PFSK-1 (cell line): ENCODE measurements around the gene TFEC.

Experiments
- FOXP2 ChIP-seq: optimal IDR thresholded peaks from 2 replicates; pipeline ENCODE3; 2011; ENCODE audit warnings: borderline replicate concordance, control low read depth, inconsistent platforms; ENCODE audit not compliant: insufficient read depth; ENCODE audit errors: extremely low read length, extremely low read depth
- POLR2AphosphoS5 ChIP-seq: IDR thresholded peaks from 2 replicates; pipeline ENCODE4 v1.6.1; 2012; ENCODE audit warnings: low read depth, mild to moderate bottlenecking, control low read depth, low read length, moderate library complexity
- REST ChIP-seq, 2 experiments: IDR thresholded peaks; 2 replicates each; pipeline versions ENCODE4 v1.6.1 to v1.8.0; 2011 to 2012; ENCODE audit warnings: low read depth in 2 of 2, low read length in 2 of 2, control low read depth in 1 of 2, inconsistent platforms in 1 of 2, mild to moderate bottlenecking in 1 of 2, moderate library complexity in 1 of 2; ENCODE audit not compliant: insufficient read depth in 1 of 2
- SIN3A ChIP-seq: IDR thresholded peaks from 2 replicates; pipeline ENCODE4 v1.6.1; 2012; ENCODE audit warnings: mild to moderate bottlenecking, low read length, moderate library complexity, borderline replicate concordance; ENCODE audit not compliant: insufficient read depth
- TAF1 ChIP-seq: IDR thresholded peaks from 2 replicates; pipeline ENCODE4 v1.6.1; 2012; ENCODE audit warnings: low read length, control low read depth, borderline replicate concordance; ENCODE audit not compliant: insufficient read depth

Gene TFEC

GRCh38 chr7:115914951-115915350 lies 115.6 kb downstream of the TFEC start:
- TF ChIP-seq FOXP2: no peak
- no peak for TF ChIP-seq SIN3A
- no peak for TF ChIP-seq REST (IDR thresholded peaks at IDR 0.05; ENCODE audit: insufficient read depth in 1 of 2, low read depth in 2 of 2, low read length in 2 of 2)
- no peak for TF ChIP-seq TAF1
- TF ChIP-seq POLR2AphosphoS5: no peak

DNA sequence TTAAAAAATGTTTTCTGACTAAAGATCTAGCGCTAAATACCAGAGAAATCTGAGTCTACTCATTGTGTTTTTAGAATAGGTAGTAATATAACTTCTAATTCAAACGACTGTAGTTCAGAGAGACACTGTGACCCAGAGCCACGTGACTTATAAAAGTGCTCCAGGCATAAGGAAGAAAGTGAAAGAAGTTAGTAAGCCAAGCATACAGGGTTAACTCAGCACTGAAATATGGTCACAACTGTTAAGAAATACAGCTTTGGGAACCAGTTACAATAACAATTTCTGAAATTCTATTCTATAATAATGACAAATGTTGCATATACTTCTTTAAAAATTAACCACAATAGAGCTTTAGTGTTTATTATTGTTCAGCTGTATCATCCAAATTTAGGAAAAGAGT lies 119.1 kb downstream of the TFEC start:
- TF ChIP-seq REST (IDR thresholded peaks at IDR 0.05; ENCODE audit: insufficient read depth in 1 of 2, low read depth in 2 of 2, low read length in 2 of 2) (no peak), SIN3A (no peak), TAF1 (no peak), FOXP2 (no peak), POLR2AphosphoS5 (no peak)

DNA sequence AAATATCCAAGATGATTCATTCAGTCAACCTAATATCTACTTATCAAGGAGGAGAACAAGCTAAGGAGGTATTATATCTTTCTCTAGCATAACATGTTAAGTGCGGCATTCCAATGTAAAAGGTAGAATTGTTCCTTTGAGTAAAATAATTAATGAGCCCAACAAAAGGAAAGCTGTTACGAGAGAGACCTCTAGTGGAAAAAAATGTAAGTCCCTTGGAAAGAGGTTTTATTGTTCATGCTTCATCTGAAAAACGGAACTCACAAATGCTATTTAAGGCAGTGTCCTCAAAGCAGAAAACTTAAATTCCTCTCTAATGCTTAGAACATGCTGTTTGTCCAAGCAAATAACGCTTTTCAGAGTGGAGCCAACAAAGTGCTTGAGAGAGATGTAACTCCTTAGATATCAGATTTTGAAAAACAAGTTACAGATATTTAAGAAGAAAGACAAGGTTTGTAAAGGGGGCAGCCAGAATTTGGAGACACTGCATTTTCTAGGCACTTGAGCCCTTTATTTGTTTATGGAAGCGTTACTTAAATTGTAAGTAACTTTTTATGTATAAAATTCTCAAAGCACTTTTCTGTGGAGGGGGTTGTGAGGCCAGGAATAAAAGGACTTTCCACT lies 119.9 kb downstream of the TFEC start:
- TF ChIP-seq SIN3A: no peak
- no peak for TF ChIP-seq POLR2AphosphoS5
- no peak for TF ChIP-seq REST (IDR thresholded peaks at IDR 0.05; ENCODE audit: insufficient read depth in 1 of 2, low read depth in 2 of 2, low read length in 2 of 2)
- no peak for TF ChIP-seq FOXP2
- TF ChIP-seq TAF1: no peak

DNA sequence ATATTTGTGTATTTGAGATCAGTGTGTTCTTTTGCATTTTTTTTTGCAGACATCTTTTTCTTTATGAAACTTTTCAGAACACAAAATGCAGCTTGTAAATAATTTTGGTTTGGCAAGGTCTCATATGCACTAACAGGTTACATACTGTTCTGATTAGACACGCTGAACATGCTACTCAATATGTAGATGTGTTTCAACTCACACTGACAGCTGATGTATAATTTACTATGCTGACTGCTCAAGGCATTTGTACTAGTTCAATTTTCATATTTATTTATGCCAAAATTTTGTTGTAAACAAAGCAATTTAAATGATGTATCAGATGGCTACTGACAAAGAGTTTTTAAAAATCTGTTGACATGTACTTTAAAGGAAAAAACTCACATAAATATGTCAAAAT lies 123.8 kb downstream of the TFEC start:
- TF ChIP-seq POLR2AphosphoS5 (no peak), REST (IDR thresholded peaks at IDR 0.05; ENCODE audit: insufficient read depth in 1 of 2, low read depth in 2 of 2, low read length in 2 of 2) (no peak), FOXP2 (no peak), SIN3A (no peak), TAF1 (no peak)

GRCh38 chr7:115889669-115889984 lies 140.9 kb downstream of the TFEC start:
- no peak for TF ChIP-seq SIN3A
- TF ChIP-seq POLR2AphosphoS5: no peak
- no peak for TF ChIP-seq TAF1
- no peak for TF ChIP-seq FOXP2
- no peak for TF ChIP-seq REST (IDR thresholded peaks at IDR 0.05; ENCODE audit: insufficient read depth in 1 of 2, low read depth in 2 of 2, low read length in 2 of 2)
